Ishikawa (cell line): ENCODE results near the gene MAGI2.

ENCODE experiments used
- EP300 ChIP-seq: IDR thresholded peaks from 2 replicates; pipeline ENCODE4 v1.6.1; 2012; ENCODE audit warnings: borderline replicate concordance
- NFIC ChIP-seq: IDR thresholded peaks from 2 replicates; pipeline ENCODE4 v1.6.1; 2012
- TF ChIP-seq, protein P1 (sequence below): IDR thresholded peaks from 2 replicates; pipeline ENCODE4 v1.6.1; 2012

DNA sequence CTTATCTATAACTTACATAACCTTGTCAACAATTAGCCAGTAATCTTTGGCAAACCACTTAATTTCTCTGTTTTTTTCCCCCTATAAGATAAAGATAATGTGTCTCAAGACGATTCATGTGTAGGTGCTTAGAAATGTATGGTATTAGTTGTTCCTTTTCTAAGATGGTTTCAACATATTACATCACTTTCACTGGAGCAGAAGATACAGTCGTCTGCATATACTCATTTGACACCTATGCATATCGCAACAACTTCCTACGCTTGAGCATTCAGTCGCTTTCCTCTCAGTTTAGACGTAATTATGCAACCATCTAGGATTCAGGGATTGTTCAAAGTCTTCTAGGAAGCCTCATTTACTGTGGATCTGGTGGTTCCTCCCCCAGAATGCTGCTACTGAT lies 1258.2 kb downstream of the MAGI2 start:
- TF ChIP-seq EP300: no peak
- TF ChIP-seq, protein P1, sequence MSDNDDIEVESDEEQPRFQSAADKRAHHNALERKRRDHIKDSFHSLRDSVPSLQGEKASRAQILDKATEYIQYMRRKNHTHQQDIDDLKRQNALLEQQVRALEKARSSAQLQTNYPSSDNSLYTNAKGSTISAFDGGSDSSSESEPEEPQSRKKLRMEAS: no peak
- TF ChIP-seq NFIC: no peak
